Astrocyte of the spinal cord (primary cell): ENCODE data around the gene UPK3B.
"Not testable (repeated sequence)": the region's sequence is repeated elsewhere in the genome, so short reads cannot be mapped to it uniquely, and the experiment has no call there.

Experiments
- DNase-seq: peaks from one replicate; pipeline ENCODE4 v3.0.0; 2011; ENCODE audit warnings: low read depth, low spot score
- H3K4me3 ChIP-seq: 2 replicates; pipeline ENCODE4 v1.5.1; 2011; ENCODE audit warnings: low read depth, mild to moderate bottlenecking, low read length, moderate library complexity
- in situ Hi-C: cut with HindIII; loops from 2 replicates; pipeline ENCODE4 v1.10.0; 2017; ENCODE audit warnings: low sequenced_read_pairs

UPK3B gene

DNA sequence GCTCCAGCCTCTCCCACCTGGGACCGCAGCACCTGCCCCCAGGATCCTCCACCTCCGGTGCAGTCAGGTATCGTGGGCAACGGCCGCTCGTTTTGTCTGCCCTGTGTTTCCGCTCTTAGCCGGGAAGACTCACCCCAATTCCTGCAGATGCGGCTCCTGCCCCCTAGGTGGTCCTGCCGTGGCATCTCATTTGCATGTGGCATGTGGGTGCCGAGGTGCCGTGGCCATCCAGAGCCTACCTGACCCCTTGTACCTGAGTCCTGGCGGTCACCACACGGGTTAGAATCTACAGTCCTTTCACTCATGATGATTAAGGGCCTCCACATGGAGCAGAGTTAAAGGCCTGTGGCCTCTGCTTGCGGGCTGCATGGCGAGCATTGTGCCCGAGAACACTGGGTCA is 27.3 kb upstream of the UPK3B start:
- H3K4me3 ChIP-seq, in situ Hi-C loops, DNase-seq: not testable (repeated sequence)

DNA sequence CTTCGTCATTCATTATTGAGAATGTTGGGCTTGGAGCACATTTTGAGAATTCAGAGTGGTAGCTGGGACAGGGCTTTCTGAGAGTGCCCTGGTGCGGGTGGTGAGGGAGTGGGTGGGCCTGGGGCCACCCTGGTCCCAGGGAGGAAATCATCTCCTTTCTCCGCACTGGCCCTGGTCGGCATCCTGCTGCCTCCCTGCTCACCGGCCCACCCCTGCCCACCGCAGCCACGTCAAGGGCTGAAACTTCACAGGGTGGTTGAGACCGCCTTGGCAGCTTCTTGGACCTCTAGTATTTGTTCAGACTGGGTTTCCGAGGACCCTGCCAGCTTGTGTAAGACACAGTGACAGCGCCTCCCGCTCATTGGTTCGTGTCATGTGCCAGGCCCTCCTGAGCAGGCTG is 25.9 kb upstream of the UPK3B start:
- in situ Hi-C loops, DNase-seq, H3K4me3 ChIP-seq: not testable (repeated sequence)

DNA sequence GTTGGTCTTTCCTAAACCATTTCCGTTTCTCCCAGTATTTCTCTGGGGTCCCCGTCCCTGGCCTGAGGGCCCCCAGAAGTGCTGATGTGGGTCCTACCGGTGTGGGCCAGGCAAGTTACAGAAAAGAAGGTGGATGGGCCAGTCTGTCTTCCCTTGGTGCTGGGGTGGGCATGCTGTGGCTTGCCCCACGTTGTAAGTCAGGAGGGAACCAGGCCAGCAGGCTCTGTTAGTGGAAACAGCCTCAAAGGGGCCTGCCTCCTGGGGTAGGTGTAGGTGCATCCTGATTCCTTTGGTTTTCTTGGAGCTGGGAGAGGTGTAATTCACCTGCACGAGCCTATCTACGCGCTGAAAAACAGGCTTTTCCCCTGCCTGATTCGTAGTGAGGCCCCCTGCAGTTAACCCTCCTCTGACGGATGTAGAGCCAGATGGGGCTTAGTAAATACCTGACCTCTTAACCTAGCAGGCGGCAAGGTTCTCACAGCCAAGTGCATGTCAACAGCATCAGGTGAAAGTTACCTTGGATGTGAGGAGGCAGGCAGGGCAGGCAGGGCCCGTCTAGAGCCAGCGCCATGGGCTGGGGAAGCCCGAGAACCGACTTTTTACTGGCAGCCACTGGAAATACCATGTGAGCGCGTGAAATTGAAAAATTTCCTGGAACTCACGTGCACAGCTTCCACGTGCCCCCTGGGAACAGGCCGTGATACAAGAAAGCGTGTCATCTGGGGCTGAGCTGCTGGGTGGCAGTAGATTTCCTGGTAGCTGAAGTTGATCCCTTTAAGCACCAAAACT is 24.3 kb upstream of the UPK3B start:
- in situ Hi-C loops, DNase-seq, H3K4me3 ChIP-seq: not testable (repeated sequence)

DNA sequence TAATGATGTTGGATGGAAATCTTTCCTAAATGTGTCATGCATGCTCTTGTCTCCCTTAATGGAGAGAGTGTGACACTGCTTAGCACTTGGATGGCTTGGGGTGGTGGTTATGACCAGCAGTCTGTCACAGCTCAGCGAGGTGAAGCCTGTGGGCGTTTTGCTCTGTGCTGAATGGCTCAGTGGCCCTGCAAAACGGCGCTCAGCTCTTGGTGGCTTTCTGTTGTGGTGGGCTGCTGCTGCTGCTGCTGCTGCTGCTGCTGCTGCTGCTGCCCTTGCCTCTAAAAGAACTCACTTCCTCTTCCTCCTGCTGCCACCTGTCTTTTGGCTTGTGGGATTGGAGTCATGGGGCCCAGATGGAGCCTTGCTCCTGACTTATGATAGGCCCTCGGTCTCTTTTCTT is 23.7 kb upstream of the UPK3B start:
- DNase-seq, in situ Hi-C loops, H3K4me3 ChIP-seq: not testable (repeated sequence)

DNA sequence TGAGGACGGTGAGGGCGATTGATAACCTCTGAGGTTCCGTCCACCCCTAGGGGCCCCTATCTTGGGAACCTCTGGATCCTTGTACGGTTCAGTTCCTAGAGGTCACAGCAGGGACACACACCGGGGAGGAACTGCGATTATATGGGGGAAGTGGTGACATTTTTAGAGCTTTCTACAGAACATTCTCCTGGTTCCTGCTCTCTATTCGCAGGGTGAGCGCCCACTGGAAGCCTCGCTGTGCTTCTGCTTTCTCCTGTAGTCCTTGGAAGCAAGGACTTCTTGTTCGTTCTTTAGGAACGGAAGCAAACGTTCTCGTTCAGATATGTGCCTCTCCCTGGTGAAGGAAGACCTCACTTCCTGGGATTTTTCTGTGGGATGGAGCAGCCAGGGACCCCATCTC is 22.4 kb upstream of the UPK3B start:
- DNase-seq, in situ Hi-C loops, H3K4me3 ChIP-seq: not testable (repeated sequence)

DNA sequence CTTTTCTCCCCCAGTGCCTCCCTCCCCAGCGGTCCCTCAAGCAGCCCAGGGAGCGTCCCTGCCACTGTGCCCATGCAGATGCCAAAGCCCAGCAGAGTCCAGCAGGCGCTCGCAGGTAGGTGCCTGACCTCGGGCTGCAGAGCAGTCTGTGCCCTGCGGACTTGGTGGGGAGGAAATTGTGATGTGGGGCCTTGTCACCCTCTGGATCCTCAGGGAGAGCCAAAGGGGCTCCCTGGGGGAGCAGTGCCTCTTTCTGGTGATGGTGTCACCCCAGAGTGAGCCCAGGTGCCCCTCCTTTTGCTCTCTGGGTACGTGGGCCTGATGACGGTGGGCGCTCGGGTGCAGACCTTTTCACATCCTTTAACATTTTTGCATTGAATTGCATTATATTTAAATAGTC is 18.2 kb upstream of the UPK3B start:
- H3K4me3 ChIP-seq, DNase-seq, in situ Hi-C loops: not testable (repeated sequence)

DNA sequence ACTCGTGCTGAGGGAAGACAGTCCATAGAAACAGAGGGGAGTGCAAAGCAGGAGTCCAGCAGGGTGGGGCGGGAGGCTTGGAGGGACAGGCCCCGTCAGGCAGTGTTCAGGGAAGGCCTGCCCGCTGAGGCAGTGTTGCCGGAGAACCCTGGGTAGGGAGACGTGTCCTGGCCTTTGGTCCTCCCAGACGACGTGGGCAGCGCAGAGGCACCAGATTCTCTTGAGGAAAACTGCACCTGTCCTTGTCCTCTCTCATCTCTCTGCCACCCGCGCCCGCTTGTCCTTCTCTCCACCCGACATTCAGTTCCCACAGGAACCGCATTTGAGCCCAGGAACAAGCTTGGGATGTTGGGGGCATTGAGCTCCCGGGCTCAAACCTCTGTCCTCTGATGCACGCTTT is 14.6 kb upstream of the UPK3B start:
- DNase-seq, H3K4me3 ChIP-seq, in situ Hi-C loops: not testable (repeated sequence)

DNA sequence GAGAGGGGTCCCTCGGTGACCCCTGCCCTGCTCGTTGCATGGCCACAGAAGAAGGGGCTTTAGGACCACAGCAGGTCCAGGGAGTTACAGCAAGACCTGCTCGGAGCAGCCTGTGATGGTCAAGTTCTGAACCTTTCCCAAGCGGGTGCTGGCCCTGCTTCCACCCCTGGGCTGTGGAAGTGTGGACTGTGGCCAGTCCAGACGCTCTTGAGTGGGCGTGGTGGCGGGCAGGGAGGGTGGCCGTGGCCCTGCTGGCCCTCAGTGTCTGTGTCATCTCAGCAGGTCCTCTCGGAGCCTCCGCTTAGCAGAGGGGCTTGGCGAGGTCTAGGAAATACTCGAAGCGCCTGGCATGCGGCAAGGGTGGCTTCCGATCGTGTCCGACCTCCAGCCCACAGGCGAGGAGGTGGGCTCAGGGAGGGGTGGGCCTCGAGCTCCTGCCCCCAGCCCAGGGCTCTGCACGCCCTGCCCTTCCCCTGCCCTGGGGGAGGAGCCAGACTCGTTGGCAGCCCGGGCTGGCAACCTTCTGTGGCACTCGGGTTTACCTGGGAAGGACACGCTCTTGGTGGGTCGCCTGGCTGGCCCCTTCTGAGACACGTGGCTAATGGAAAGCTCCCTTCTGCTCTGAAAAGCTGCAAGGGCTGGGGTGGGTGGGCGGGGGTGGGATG is 12.3 kb upstream of the UPK3B start:
- H3K4me3 ChIP-seq, in situ Hi-C loops, DNase-seq: not testable (repeated sequence)

DNA sequence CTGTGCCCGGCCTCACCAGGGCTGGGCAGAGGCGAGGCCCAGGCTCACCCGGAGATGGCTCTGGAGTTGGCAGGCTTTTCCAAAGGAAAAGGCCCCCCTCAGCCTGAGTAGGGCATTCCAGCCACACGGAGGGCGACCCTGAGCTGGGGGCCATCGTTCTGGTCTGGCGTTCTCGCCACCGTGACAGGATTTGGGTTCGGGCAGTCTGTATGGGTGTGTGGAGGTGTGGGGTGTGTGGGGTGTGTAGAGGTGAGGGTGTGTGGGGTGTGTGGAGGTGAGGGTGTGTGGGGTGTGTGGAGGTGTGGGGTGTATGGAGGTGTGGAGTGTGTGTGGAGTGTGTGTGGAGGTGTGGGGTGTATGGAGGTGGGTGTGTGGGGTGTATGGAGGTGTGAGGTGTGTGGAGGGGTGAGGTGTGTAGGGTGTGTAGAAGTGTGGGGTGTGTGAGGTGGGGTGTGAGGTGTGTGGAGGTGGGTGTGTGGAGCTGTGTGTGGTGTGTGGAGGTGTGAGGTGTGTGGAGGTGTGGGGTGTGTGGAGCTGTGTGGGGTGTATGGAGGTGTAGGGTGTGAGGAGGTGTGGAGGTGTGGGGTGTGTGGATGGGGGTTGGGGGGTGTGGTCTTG is 11.7 kb upstream of the UPK3B start:
- in situ Hi-C loops, H3K4me3 ChIP-seq: not testable (repeated sequence)

DNA sequence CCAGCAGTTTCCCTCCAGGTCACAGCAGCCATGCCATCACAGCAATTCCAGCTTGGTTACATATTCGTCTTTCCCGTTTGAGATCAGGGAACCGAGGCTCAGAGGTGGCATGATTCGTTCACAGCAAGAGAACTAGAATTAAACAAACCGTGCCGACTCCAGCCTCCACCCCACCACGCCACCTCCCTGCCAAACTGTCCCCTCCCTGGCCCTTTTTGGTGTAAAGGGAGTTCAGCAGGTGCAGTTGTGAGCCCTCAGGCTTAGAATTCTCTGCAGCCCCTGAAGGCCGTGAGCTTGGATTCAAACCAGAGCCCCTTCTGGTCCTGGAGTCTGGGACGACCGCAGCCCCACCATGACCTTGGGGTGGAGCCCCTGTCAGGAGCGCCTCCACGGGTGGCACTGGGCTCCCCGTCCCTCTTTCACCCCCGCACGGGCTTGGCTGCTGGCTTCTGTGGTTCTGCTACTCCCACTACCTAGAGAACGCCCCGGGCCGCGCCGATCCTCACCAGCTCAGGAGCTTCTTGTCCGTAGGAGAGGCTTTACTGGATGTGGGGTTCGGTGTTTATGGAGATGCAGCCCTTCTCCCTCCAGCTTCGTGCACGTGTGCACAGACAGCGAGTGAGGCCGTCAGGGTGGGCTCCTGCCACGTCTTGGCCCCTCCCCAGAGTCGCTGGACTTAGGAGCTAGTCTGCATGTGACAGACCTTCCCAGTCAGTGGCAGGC is 11.0 kb upstream of the UPK3B start:
- in situ Hi-C loops, DNase-seq: not testable (repeated sequence)

More for the DNA sequence above, 11.7 kb upstream of the UPK3B start:
- not testable (repeated sequence) for DNase-seq

DNA sequence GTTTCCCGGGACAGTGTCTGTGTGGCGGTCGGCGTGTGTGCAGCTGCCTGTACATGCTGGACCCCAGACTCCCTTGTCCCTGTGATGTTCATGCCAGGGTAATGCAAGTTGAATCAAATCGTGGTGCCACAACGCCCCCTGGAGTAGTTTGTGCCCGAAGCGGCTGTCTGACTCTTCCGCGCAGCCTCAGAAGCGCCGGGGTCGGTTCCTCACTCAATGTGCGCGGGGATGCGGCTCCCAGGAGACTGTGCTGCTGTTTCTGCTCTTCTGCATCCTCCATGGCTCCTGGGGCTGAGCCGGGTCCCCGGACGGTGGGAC is 10.5 kb upstream of the UPK3B start:
- H3K4me3 ChIP-seq, in situ Hi-C loops, DNase-seq: not testable (repeated sequence)

More for the DNA sequence above, 11.0 kb upstream of the UPK3B start:
- not testable (repeated sequence) for H3K4me3 ChIP-seq

DNA sequence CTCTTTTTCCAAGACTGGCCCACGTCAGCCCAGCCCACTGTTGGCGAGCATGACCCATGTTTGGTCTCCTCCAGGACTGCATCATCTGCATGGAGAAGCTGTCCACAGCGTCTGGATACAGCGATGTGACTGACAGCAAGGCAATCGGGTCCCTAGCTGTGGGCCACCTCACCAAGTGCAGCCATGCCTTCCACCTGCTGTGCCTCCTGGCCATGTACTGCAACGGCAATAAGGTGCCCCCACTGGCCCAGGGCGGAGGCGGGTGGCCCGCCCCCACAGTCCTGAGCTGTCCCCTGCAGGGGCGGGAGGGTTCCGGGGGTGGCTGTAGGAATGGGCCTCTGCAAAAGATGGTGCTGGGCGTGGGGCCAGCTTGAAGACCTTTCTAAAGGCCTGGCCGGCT is 8.1 kb upstream of the UPK3B start:
- in situ Hi-C loops, DNase-seq, H3K4me3 ChIP-seq: not testable (repeated sequence)

DNA sequence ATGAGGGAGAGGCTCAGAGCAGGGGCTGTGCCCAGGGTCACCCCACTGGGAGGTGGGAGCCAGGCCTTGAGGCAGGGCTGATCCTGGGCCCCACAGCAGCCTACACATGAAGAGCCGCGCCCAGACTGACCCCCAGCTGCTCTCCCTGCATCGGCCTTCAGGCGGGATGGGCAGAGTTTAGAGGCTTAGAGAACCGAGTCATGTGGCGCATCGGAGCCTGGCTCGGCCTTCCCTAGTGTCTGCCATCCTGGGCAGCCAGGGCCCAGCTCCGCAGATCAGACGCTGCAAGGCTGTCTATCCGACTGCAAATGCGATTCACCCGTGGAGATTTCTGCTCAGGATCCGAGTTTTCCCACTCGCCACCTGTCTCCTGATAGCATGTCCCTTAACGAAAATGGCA is 7.5 kb upstream of the UPK3B start:
- DNase-seq, in situ Hi-C loops, H3K4me3 ChIP-seq: not testable (repeated sequence)

DNA sequence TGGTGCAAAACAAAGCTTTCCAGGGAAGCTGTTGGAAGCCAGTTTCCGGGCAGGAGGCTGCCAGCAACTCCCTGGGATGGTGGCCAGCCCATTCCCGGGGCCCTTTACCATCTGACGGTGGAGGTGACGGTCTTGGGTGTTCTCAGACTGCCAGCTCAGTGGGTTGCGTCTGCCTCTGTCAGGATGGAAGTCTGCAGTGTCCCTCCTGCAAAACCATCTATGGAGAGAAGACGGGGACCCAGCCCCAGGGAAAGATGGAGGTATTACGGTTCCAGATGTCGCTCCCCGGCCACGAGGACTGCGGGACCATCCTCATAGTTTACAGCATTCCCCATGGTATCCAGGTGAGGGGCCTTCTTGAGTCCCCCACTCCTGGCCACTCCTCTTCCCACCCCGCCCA is 7.1 kb upstream of the UPK3B start:
- DNase-seq, in situ Hi-C loops, H3K4me3 ChIP-seq: not testable (repeated sequence)

DNA sequence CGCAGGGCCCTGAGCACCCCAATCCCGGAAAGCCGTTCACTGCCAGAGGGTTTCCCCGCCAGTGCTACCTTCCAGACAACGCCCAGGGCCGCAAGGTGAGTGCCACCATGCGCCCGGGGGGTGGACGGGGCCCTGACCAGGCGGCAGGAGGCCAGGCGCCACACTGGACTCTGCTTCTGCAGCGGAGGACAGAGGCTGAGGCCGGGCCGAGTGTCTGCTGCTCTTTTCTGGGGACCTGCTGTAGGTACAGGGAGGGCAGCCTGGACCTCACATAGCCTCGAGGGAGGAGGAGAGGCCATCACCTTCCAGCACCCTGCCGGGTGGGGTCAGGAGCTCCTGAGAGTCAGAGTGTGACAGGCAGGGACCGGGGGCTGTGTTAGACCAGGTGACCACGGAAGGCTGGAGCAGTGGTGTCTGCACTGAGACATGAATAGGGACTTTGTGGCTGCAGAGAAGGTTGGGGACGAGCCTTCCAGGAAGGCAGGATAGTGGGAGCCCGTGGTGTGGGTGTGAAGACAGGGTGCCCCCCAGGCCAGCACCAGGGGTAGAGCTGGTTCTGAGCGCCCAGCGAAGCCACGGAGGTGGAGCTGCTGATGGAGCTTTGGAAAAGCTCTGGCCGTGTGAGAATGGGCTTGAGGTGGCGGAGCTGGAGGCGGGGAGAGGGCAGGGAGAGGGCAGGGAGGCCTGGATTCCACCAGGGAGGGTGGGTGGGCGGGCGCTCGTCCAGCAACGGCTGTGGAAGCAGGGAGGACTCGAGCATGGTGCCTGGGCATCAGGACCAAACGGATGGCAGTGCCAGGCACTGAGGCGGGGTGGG is 5.8 kb upstream of the UPK3B start:
- DNase-seq, in situ Hi-C loops, H3K4me3 ChIP-seq: not testable (repeated sequence)
